ENCODE results near the gene NVL. TPM values are rescaled to one million over a fixed set of nuclear protein-coding genes. Genes with fewer than 3 reads are reported as not detected.

Gene NVL
- polyA plus RNA-seq, 1 donor from 2014 or later: 77.3 TPM

DNA sequence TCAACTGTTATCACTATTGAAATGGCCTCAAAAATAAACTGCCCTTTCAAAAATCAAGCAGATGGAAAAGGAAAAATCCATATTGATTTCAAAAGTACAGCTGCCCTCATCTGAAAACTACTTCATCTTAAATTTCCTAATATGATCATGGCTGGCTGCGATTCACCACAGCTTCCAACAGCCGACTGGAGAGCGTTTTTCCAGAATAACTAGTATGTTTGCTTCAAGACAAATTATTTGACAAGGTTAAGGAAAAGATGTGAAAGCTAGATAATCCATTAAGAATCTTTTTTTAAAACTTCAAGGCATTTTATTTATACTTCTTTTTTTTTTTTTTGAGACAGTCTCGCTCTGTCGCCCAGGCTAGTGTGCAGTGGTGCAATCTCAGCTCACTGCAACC, 151.1 kb downstream of the NVL start:
- Histone ChIP-seq H3K9me3 (ENCODE audit: low read length) (no peaks in the 10 kb centered on the region), H3K27me3 (ENCODE audit: insufficient read depth, low read depth, low read length) (no peaks in the 10 kb centered on the region), H3K4me2 (ENCODE audit: low read length) (no peak overlapping the region), H3F3A (ENCODE audit: insufficient read depth, low read length, poor library complexity, severe bottlenecking) (no peaks in the 10 kb centered on the region), H3K9ac (ENCODE audit: low read length) (no peak overlapping the region), H4K20me1 (ENCODE audit: insufficient read depth) (no peaks in the 10 kb centered on the region), H3K27ac (ENCODE audit: low read length) (no peak overlapping the region), H3K79me2 (replicated peaks; ENCODE audit: insufficient read depth, low read length) (peaks cover under 1% of the 10 kb centered on the region), H3K9me2 (ENCODE audit: insufficient read depth, low read length) (no peaks in the 10 kb centered on the region), H3K36me3 (ENCODE audit: insufficient read depth, low read length) (no peaks in the 10 kb centered on the region), H2AFZ (ENCODE audit: low read depth, low read length) (no peak overlapping the region), H3K4me3 (ENCODE audit: low read length) (no peak overlapping the region)
- TF ChIP-seq RAD21 (conservative IDR thresholded peaks at IDR 0.05) (no peak), EP300 (conservative IDR thresholded peaks at IDR 0.05; ENCODE audit: poor library complexity, severe bottlenecking) (no peak), MXI1 (conservative IDR thresholded peaks at IDR 0.05; ENCODE audit: poor library complexity, severe bottlenecking) (no peak), TAF1 (IDR thresholded peaks at IDR 0.05; ENCODE audit: low read depth) (no peak), EZH2 (IDR thresholded peaks at IDR 0.05; ENCODE audit: borderline replicate concordance, insufficient read depth, low read length, poor library complexity, severe bottlenecking) (no peak), POLR2AphosphoS5 (IDR thresholded peaks at IDR 0.05) (no peak), SMC3 (conservative IDR thresholded peaks at IDR 0.05; ENCODE audit: poor library complexity) (no peak)
- TF ChIP-seq, protein P1, sequence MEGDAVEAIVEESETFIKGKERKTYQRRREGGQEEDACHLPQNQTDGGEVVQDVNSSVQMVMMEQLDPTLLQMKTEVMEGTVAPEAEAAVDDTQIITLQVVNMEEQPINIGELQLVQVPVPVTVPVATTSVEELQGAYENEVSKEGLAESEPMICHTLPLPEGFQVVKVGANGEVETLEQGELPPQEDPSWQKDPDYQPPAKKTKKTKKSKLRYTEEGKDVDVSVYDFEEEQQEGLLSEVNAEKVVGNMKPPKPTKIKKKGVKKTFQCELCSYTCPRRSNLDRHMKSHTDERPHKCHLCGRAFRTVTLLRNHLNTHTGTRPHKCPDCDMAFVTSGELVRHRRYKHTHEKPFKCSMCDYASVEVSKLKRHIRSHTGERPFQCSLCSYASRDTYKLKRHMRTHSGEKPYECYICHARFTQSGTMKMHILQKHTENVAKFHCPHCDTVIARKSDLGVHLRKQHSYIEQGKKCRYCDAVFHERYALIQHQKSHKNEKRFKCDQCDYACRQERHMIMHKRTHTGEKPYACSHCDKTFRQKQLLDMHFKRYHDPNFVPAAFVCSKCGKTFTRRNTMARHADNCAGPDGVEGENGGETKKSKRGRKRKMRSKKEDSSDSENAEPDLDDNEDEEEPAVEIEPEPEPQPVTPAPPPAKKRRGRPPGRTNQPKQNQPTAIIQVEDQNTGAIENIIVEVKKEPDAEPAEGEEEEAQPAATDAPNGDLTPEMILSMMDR (IDR thresholded peaks at IDR 0.05; ENCODE audit: poor library complexity, severe bottlenecking): no peak
- TF ChIP-seq, protein P2, sequence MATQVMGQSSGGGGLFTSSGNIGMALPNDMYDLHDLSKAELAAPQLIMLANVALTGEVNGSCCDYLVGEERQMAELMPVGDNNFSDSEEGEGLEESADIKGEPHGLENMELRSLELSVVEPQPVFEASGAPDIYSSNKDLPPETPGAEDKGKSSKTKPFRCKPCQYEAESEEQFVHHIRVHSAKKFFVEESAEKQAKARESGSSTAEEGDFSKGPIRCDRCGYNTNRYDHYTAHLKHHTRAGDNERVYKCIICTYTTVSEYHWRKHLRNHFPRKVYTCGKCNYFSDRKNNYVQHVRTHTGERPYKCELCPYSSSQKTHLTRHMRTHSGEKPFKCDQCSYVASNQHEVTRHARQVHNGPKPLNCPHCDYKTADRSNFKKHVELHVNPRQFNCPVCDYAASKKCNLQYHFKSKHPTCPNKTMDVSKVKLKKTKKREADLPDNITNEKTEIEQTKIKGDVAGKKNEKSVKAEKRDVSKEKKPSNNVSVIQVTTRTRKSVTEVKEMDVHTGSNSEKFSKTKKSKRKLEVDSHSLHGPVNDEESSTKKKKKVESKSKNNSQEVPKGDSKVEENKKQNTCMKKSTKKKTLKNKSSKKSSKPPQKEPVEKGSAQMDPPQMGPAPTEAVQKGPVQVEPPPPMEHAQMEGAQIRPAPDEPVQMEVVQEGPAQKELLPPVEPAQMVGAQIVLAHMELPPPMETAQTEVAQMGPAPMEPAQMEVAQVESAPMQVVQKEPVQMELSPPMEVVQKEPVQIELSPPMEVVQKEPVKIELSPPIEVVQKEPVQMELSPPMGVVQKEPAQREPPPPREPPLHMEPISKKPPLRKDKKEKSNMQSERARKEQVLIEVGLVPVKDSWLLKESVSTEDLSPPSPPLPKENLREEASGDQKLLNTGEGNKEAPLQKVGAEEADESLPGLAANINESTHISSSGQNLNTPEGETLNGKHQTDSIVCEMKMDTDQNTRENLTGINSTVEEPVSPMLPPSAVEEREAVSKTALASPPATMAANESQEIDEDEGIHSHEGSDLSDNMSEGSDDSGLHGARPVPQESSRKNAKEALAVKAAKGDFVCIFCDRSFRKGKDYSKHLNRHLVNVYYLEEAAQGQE (IDR thresholded peaks at IDR 0.05; ENCODE audit: borderline replicate concordance): no peak

DNA sequence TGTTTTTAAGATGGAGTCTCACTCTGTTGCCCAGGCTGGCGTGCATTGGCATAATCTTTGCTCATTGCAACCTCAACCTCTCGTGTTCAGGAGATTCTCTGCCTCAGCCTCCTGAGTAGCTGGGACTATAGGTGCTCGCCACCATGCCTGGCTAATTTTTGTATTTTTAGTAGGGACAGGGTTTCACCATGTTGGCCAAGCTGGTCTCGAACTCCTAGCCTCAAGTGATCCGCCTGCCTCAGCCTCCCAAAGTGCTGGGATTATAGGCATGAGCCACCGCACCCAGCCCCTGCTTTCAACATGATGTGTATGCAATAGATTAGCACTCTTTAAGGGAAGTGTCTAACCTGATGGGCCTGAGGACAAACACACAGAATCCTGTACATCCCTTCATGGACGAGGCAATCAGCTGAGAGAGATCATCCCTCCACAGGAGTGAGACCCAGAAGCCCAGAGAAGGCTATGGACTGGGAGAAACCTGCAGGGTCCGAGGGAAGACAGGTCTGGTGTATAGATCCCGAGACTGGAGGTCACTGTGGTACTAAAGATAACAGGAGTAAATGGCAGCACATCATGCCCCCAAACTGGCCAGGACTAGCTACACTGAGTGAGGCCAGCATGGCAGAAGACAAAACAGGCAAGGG, 152.5 kb downstream of the NVL start:
- TF ChIP-seq, protein P2 (IDR thresholded peaks at IDR 0.05; ENCODE audit: borderline replicate concordance): no peak
- TF ChIP-seq MXI1 (conservative IDR thresholded peaks at IDR 0.05; ENCODE audit: poor library complexity, severe bottlenecking) (no peak), SMC3 (conservative IDR thresholded peaks at IDR 0.05; ENCODE audit: poor library complexity) (no peak), EP300 (conservative IDR thresholded peaks at IDR 0.05; ENCODE audit: poor library complexity, severe bottlenecking) (no peak), RAD21 (conservative IDR thresholded peaks at IDR 0.05) (no peak), POLR2AphosphoS5 (IDR thresholded peaks at IDR 0.05) (no peak)
- H3K4me2 ChIP-seq (ENCODE audit: low read length): no peak overlapping the region

More for the DNA sequence above, 152.5 kb downstream of the NVL start:
- Histone ChIP-seq H3K4me3 (ENCODE audit: low read length) (no peak overlapping the region), H3K27me3 (ENCODE audit: insufficient read depth, low read depth, low read length) (no peaks in the 10 kb centered on the region), H4K20me1 (ENCODE audit: insufficient read depth) (no peaks in the 10 kb centered on the region), H3K79me2 (replicated peaks; ENCODE audit: insufficient read depth, low read length) (no peaks in the 10 kb centered on the region), H2AFZ (ENCODE audit: low read depth, low read length) (no peak overlapping the region), H3F3A (ENCODE audit: insufficient read depth, low read length, poor library complexity, severe bottlenecking) (no peaks in the 10 kb centered on the region), H3K36me3 (ENCODE audit: insufficient read depth, low read length) (no peaks in the 10 kb centered on the region), H3K9me2 (ENCODE audit: insufficient read depth, low read length) (no peaks in the 10 kb centered on the region), H3K9me3 (ENCODE audit: low read length) (no peaks in the 10 kb centered on the region), H3K27ac (ENCODE audit: low read length) (no peak overlapping the region), H3K9ac (ENCODE audit: low read length) (no peak overlapping the region)

All from neural cell (in vitro differentiated cells).